A204.1 (cell line): ENCODE measurements around the gene KDM2A.

Source experiments
- FAIRE-seq: peaks from 2 replicates; lab custom pipeline; 2012; peaks lifted over from hg19 to GRCh38; lab: Jason Lieb, UNC

Gene KDM2A

DNA sequence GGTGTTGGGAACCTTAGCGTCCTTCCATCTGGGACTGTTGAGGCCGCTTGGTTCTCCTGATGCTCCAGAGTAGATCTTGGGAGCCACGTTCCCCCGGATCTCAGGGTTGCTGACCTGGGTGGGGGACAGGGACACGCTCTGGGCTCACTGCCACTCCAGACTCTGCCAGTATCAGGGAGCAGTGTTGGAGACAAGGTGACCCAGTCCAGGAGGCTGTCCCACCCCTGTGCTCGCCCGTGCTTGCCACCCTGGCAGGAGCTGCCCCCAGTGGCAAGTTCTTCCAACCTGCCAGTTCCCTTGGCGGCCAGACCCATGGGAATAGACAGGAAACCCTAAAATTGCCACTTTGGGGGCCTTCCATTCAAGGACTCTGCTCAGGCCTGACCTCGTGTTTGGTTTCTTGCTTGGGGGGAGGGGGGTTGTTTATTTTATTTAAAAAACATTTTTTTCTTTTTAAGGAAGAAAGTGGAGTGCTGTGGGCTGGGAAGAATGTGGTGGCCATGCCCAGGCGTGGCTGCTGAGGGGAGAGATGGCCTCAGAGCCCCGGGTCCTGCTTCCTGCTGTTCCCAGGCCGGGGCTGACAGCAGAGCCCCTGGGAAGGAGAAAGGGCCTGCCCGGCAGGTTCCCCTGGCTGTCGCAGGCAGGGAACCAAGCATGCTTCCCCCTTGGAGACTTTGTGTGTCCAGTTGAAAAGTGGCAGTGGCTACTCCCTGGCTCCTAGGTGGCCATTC is 154.4 kb downstream of the KDM2A start:
- no peak for FAIRE-seq

DNA sequence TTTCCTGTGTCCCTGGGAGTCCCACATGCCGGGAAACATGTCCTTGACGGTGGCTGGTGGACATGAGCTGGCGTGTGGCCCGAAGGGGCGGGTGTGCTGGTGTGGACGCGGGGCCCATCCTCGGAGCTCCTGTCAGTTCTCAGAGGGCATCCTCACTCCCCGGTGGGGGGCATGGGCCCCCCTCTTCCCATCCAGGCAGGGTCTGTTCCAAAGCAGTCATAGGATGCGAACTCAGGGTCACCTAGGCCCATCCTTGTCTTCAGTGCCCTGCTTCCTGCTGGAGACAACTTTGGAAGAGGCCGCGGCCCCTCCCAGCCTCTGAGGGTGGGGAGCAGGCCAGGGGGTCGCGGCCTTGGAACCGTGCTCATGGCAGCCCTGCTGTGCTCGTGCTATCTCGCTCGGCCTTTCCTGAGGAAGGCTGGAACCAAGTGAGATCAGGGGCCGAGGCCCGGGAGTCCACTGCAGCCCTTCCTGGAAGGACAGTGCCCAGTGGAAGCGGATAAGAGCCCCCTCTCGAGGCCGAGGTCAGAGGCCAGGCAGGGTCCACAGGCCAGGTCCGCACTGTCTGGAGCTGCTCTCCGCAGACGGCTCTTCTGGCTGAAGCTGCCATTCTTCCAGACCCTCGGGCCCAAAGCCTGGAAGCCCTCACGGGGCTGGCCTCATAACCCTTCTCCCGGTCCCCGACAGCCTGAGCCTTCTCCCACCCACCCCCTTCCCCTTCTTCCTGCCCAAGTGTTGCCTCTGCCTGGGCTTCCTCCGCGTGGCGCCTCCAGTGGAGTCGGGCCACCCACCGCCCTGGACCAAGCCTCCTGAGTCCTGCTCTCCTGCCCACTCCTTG is 155.9 kb downstream of the KDM2A start:
- FAIRE-seq = no peak

DNA sequence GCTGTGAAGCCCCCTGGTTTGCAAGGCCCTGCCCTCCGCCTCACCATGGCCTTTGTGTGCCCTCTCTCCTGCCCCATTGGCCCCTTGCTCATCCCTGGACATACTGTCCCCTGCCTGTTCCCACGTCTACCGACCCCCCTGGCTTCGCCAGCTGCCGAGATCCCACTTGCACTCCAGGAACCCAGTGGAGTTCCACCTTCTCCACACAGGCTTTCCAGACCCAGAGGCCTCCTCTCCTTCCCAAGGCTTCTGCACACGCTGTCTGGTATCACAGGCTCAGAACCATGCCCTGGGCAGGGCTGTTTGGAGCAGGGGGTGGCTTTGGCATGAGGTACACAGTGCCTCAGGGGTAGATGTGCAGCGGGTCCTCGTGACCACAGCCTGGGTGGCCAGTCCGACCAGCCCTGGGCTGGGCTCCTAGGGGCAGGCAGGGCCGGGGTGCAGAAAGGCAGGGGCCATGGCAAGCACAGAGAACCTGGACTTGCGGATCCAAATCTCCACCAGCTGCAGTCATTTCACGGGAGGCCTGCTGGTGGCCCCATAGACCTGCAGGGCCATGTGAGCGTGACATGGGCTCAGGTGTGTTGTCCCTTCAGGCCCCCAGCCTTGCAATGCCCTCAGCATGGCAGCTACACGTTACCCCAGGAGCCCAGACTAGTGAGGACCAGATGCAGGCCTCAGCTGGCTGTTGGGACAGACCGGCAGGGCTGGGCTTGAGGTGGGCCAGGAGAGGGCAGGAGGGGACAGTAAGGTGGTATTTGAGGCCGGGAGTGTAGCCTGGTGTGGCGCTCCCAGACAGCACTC is 156.7 kb downstream of the KDM2A start:
- FAIRE-seq = no peak

DNA sequence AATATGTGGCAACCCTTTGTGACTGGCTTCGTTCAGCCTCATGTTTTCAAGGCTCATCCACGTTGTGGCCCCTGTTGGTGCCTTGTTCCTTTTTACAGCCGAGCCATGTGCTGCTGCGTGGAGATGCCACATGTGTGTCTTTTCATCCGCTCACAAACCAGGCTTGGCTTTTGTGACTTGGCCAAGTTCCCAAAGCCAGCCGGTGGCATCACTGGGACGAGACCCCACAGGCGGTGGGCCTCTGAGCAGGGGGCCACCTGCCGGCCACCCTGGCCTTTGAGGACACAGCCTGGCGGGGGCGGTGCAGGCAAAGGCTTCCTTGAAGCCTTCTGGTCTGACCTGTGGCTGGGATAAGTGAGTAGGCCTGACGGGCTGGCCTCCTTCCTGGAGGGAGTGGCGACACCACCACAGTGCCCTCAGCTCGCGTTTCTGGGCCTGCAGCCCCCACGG is 157.7 kb downstream of the KDM2A start:
- FAIRE-seq = no peak

DNA sequence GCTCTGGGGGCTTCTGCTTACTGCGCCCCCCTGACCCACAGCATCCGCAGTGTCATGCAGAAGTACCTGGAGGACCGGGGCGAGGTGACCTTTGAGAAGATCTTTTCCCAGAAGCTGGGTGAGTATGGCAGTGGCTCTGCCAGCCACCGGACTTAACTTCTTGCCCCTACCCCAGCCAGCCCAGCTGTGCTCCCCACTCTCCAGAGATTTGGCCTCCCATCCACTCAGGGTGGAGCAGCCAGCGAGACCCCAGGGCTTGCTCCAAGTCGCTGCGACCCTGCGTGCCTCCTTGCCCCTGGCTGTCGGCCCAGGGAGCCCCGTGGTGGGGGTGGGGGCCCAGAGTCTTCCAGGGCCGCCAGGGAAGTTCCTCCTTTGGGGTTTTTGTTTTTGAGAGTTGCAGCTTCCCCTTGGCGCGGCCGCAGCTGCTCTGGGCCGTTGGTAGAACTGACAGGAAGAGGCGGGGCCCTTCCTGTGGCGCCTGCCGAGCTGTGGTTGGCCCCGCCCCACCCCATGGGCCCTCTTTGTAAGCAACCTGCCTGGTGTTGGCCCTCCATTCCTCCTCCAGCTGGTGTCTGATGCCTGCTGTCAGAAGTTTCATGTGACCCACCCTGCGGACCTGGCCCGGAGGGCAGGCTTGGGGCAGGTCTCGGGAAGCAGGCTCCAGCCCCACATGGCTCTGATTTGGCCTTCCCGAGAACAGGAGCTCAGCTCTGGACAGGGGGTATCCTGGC is 158.3 kb downstream of the KDM2A start:
- FAIRE-seq = no peak

DNA sequence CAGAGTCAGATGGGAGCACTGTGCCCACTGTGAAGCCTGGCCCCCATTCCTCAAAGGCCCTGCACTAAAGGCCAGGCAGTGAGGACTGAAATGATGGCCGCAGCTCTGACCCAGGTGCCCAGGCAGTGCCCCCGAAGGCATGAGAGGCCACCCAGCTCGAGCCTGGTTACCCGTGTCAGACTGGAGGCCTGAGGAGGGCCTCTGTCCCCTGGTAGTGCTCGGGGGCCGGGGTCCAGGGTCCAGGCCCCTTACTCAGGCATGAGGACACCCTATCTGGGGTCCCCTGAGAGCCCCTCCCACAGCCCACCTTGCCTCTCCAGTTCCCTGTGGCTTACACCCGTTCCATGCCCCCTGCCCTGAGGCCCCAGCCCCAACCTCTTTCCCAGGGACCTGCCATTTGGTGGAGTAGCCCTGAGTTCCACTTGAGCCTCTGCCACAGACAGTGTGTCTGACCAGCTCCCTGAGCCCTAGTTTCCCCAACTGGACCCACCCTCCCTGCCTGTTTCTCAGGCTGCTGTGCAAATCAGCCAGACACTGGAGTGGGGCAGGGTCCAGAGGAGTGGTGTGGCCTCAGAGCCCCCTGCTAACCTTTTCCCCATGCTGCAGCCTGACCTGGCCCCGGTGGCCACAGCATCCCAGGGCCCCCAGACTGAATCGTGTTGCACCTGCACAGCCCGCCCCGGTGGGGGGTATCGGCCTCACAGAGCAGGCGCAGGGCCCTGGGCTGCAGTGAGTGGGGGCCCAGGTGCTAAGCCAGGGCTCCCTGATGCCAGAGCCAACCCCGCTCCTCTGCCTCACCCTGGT is 159.3 kb downstream of the KDM2A start:
- no peak for FAIRE-seq

DNA sequence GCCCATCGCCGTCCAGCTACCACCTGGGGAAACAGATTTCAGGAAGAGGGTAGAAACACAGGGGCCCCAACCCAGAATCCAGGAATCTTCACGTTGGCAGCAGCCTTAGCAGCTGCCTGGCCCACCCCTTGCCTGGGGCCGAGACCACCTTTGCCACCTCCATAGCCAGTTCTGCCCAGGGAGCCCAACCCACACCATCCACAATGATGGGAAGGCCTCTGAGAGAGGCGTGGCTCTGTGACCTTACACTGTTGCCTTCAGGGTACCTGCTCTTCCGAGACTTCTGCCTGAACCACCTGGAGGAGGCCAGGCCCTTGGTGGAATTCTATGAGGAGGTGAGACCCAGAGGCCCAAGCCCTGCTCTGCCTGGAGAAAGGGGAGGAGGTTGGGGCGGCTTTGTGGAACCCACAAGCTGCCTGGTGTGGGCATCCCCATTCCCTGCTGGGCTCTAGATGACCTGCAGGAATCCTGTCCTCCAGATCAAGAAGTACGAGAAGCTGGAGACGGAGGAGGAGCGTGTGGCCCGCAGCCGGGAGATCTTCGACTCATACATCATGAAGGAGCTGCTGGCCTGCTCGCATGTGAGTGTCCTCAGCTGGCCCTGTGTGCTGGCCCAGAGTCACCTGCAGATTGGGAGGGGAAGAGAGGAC is 160.0 kb downstream of the KDM2A start:
- no peak for FAIRE-seq

DNA sequence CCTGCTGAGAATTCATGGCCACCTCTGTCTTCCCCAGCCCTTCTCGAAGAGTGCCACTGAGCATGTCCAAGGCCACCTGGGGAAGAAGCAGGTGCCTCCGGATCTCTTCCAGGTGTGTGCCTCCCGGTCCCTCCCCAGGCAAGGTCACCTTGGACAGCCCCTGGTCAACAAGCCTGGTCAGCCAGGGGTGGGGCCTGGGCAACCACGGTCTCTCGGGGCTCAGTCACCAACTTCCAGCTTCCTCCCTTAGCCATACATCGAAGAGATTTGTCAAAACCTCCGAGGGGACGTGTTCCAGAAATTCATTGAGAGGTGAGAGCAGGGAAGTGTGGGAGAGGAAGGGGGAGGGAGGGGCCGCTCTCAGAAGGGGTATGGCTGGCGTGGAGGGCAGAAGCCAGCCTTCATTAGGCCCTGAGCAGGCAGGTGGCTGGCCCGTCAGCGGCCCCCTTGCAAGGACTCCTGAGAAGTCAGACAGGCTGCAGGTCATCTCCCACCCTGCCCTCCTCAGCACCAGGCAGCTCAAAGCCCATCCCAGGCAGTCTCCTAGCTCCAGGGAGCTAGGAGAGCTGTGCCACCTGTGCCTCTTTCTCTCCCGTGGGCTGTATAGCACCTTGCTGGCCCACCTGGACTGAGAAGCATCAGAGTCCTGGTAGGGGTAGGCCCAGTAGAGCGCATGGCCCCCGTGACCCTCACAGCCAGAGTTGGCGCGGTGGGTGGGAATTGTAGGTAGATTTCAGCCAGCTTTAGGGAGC is 160.7 kb downstream of the KDM2A start:
- FAIRE-seq = no peak

DNA sequence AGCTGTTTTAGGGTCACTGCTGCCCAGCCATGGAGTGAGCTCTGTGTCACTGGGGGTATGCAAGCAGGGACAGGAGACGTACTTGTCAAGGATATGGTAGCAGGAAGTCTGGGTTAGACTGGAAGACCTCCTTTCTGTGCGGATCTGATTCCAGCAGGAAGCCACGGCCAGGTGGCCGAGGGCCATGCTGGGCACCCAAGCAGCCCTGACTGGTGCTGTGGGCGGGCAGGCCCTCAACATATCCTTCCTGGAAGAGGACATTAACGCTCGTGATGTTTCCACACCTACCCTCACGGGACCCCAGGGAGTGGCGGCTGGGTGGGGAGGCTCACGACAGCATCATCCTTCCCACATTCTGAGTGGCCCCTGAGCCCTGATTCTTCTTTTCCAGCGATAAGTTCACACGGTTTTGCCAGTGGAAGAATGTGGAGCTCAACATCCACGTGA is 161.3 kb downstream of the KDM2A start:
- FAIRE-seq = no peak

DNA sequence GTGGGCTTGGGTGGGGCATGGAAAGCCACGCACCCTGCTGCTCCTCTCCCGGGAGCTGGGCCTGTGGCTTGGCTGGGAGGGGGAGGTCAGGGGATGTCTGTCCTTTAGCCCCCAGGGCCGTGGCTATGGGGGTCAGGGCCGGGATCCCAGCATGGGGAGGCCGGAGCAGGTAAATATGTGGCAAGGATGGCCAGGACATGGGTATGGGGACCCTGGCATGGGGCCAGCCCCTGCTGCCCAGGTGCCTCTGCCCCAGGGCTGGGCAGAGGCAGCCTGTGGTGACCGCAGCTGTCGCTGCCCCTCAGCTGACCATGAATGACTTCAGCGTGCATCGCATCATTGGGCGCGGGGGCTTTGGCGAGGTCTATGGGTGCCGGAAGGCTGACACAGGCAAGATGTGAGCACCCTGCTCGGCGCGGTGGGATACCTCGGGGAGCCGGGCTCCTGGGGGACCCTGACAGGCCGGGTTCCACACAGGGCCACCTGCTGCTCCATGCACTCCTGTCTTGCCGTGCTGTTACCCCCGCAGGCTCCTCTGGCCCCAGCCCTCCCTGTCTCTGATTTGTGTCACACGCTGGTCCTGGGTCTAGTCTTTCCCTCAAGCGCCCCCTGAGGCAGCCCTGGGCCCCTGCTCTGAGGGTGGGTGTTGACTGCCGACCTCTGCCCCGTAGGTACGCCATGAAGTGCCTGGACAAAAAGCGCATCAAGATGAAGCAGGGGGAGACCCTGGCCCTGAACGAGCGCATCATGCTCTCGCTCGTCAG is 161.9 kb downstream of the KDM2A start:
- FAIRE-seq = no peak

DNA sequence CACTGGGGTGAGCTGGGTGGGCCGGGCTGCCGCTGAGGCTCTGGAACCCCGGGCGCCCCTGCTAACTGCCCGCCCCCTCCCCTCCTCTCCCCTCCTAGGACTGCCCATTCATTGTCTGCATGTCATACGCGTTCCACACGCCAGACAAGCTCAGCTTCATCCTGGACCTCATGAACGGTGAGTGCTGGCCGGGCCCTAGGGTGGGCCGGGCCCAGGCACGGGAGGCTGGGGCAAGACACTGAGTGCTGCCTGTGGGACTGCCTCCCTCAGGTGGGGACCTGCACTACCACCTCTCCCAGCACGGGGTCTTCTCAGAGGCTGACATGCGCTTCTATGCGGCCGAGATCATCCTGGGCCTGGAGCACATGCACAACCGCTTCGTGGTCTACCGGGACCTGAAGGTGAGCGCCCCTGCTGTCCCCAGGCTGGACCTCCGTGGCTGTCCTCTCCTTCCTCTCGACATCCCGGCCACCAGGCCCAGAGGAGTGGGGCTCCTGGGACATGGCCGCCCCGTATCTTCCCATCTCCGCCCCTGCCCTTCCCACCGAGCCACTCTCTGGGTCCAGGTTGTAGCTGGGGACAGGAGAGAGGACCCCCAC is 162.6 kb downstream of the KDM2A start:
- FAIRE-seq = no peak

DNA sequence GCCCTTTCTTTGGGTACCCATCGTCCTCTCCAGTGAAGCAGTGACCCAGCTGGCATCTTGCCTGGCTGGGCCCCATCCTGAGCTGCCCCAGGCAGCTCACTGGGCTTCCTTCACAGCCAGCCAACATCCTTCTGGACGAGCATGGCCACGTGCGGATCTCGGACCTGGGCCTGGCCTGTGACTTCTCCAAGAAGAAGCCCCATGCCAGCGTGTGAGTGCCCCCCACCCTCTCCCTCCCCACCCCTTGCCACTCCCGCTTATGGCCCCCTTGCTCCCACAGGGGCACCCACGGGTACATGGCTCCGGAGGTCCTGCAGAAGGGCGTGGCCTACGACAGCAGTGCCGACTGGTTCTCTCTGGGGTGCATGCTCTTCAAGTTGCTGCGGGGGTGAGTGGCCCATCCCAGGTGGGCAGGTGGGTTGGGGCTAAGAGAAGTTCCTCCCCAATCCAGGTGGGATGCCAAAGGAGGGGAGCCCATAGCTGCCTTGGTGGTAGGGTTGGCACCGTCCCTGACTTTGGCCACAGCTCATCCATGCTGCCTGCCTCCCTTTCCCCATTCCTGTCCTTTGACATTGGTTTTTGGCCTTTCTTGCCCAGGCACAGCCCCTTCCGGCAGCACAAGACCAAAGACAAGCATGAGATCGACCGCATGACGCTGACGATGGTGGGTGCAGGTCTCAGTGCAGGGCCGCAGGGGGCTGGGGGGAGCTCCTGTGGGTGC is 163.3 kb downstream of the KDM2A start:
- FAIRE-seq = no peak

DNA sequence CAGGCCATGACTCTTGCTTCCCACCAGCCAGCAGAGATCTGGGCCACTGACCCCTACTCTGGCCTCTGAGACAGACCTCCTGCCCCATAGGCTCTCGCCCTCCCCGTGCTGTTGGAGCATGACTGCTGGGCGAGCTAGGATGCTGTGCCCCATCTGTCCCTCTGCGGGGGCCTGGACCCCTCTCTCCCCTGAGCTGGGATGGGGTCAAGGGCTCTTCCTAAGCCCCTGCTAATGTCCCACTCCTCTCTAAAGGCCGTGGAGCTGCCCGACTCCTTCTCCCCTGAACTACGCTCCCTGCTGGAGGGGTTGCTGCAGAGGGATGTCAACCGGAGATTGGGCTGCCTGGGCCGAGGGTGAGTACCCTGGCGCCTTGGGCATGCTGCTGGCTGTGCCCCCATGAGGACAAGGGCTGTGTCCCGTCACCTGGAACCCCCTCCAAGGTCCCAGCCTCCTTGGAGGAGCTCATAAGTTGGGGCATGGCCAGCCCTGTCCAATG is 163.9 kb downstream of the KDM2A start:
- FAIRE-seq = no peak

DNA sequence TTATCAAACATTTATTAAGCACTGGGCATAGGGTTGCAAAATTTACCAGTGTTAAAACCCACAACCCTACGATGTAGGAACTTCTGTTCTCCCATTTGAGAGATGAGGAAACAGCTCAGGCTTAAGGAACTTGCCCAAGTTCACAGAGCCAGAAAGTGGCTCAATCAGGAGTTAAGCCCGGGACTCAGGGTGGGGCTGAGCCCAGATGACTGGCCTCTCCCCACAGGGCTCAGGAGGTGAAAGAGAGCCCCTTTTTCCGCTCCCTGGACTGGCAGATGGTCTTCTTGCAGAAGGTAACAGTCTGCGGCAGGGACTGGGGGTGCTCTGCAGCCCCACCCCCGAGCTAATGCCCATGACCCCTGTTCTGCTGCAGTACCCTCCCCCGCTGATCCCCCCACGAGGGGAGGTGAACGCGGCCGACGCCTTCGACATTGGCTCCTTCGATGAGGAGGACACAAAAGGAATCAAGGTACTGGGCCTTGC is 164.5 kb downstream of the KDM2A start:
- FAIRE-seq = no peak

DNA sequence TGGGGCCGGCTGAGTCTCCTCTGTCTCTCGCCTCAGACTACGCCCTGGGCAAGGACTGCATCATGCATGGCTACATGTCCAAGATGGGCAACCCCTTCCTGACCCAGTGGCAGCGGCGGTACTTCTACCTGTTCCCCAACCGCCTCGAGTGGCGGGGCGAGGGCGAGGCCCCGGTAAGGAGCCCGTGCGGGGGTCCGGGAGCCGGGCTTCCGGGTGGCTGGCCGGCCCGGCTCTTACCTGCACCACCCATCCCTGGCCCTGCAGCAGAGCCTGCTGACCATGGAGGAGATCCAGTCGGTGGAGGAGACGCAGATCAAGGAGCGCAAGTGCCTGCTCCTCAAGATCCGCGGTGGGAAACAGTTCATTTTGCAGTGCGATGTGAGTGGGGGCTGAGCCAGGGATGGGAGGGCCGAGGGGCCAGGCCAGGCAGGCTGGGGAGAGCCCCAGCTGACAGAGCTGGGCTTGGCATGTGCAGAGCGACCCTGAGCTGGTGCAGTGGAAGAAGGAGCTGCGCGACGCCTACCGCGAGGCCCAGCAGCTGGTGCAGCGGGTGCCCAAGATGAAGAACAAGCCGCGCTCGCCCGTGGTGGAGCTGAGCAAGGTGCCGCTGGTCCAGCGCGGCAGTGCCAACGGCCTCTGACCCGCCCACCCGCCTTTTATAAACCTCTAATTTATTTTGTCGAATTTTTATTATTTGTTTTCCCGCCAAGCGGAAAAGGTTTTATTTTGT is 165.9 kb downstream of the KDM2A start:
- FAIRE-seq = no peak

DNA sequence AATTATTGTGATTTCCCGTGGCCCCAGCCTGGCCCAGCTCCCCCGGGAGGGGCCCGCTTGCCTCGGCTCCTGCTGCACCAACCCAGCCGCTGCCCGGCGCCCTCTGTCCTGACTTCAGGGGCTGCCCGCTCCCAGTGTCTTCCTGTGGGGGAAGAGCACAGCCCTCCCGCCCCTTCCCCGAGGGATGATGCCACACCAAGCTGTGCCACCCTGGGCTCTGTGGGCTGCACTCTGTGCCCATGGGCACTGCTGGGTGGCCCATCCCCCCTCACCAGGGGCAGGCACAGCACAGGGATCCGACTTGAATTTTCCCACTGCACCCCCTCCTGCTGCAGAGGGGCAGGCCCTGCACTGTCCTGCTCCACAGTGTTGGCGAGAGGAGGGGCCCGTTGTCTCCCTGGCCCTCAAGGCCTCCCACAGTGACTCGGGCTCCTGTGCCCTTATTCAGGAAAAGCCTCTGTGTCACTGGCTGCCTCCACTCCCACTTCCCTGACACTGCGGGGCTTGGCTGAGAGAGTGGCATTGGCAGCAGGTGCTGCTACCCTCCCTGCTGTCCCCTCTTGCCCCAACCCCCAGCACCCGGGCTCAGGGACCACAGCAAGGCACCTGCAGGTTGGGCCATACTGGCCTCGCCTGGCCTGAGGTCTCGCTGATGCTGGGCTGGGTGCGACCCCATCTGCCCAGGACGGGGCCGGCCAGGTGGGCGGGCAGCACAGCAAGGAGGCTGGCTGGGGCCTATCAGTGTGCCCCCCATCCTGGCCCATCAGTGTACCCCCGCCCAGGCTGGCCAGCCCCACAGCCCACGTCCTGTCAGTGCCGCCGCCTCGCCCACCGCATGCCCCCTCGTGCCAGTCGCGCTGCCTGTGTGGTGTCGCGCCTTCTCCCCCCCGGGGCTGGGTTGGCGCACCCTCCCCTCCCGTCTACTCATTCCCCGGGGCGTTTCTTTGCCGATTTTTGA is 166.8 kb downstream of the KDM2A start:
- FAIRE-seq = no peak
